Measurements from ENCODE around the gene ABAT. TPM values are rescaled to one million over a fixed set of nuclear protein-coding genes. Genes with fewer than 3 reads are reported as not detected.

ABAT gene
- total RNA-seq, 1 experiment from 2014 or later: 0.92 TPM

- in situ Hi-C loops (cut with HindIII; ENCODE audit: low pct_unique_long_range_greater_than_20kb, low sequenced_read_pairs): no loop called here
- no peak for DNase-seq (ENCODE audit: low read depth, low spot score)
These were observed 1.1 kb downstream of the ABAT start for GRCh38 chr16:8675183-8676159.

- in situ Hi-C loops (cut with HindIII; ENCODE audit: low pct_unique_long_range_greater_than_20kb, low sequenced_read_pairs): no loop called here
- no peak for DNase-seq (ENCODE audit: low read depth, low spot score)
These were observed 1.7 kb downstream of the ABAT start for GRCh38 chr16:8676160-8676547.

GRCh38 chr16:8676737-8677375 is 2.4 kb downstream of the ABAT start:
- in situ Hi-C loops (cut with HindIII; ENCODE audit: low pct_unique_long_range_greater_than_20kb, low sequenced_read_pairs): no loop called here
- no peak for DNase-seq (ENCODE audit: low read depth, low spot score)

GRCh38 chr16:8677481-8677880 is 3.1 kb downstream of the ABAT start:
- no peak for DNase-seq (ENCODE audit: low read depth, low spot score)
- in situ Hi-C loops (cut with HindIII; ENCODE audit: low pct_unique_long_range_greater_than_20kb, low sequenced_read_pairs): no loop called here

- no peak for DNase-seq (ENCODE audit: low read depth, low spot score)
- in situ Hi-C loops (cut with HindIII; ENCODE audit: low pct_unique_long_range_greater_than_20kb, low sequenced_read_pairs): no loop called here
These were observed 3.9 kb downstream of the ABAT start for GRCh38 chr16:8678068-8678927.

GRCh38 chr16:8679151-8679550 is 4.7 kb downstream of the ABAT start:
- DNase-seq (ENCODE audit: low read depth, low spot score): no peak
- in situ Hi-C loops (cut with HindIII; ENCODE audit: low pct_unique_long_range_greater_than_20kb, low sequenced_read_pairs): no loop called here

- in situ Hi-C loops (cut with HindIII; ENCODE audit: low pct_unique_long_range_greater_than_20kb, low sequenced_read_pairs): no loop called here
- DNase-seq (ENCODE audit: low read depth, low spot score): no peak
These were observed 8.3 kb downstream of the ABAT start for GRCh38 chr16:8682551-8683259.

- in situ Hi-C loops (cut with HindIII; ENCODE audit: low pct_unique_long_range_greater_than_20kb, low sequenced_read_pairs): no loop called here
- no peak for DNase-seq (ENCODE audit: low read depth, low spot score)
These were observed 9.2 kb downstream of the ABAT start for GRCh38 chr16:8683640-8684039.

GRCh38 chr16:8685617-8686016 is 11.2 kb downstream of the ABAT start:
- DNase-seq (ENCODE audit: low read depth, low spot score): no peak

GRCh38 chr16:8686031-8686621 is 11.7 kb downstream of the ABAT start:
- in situ Hi-C loops (cut with HindIII; ENCODE audit: low pct_unique_long_range_greater_than_20kb, low sequenced_read_pairs): no loop called here
- DNase-seq (ENCODE audit: low read depth, low spot score): peak; percentile 22

More at GRCh38 chr16:8685617-8686016, 11.2 kb downstream of the ABAT start:
- in situ Hi-C loops (cut with HindIII; ENCODE audit: low pct_unique_long_range_greater_than_20kb, low sequenced_read_pairs): no loop called here

- no peak for DNase-seq (ENCODE audit: low read depth, low spot score)
- in situ Hi-C loops (cut with HindIII; ENCODE audit: low pct_unique_long_range_greater_than_20kb, low sequenced_read_pairs): no loop called here
These were observed 12.5 kb downstream of the ABAT start for GRCh38 chr16:8686879-8687278.

- in situ Hi-C loops (cut with HindIII; ENCODE audit: low pct_unique_long_range_greater_than_20kb, low sequenced_read_pairs): no loop called here
- no peak for DNase-seq (ENCODE audit: low read depth, low spot score)
These were observed 15.3 kb downstream of the ABAT start for GRCh38 chr16:8689686-8690085.

GRCh38 chr16:8691728-8692127 is 17.3 kb downstream of the ABAT start:
- no peak for DNase-seq (ENCODE audit: low read depth, low spot score)
- in situ Hi-C loops (cut with HindIII; ENCODE audit: low pct_unique_long_range_greater_than_20kb, low sequenced_read_pairs): no loop called here

GRCh38 chr16:8694795-8695728 is 20.6 kb downstream of the ABAT start:
- DNase-seq (ENCODE audit: low read depth, low spot score): no peak
- in situ Hi-C loops (cut with HindIII; ENCODE audit: low pct_unique_long_range_greater_than_20kb, low sequenced_read_pairs): no loop called here

- in situ Hi-C loops (cut with HindIII; ENCODE audit: low pct_unique_long_range_greater_than_20kb, low sequenced_read_pairs): no loop called here
- DNase-seq (ENCODE audit: low read depth, low spot score): no peak
These were observed 22.5 kb downstream of the ABAT start for GRCh38 chr16:8696880-8697279.

- no peak for DNase-seq (ENCODE audit: low read depth, low spot score)
- in situ Hi-C loops (cut with HindIII; ENCODE audit: low pct_unique_long_range_greater_than_20kb, low sequenced_read_pairs): no loop called here
These were observed 23.5 kb downstream of the ABAT start for GRCh38 chr16:8697965-8698364.
